Stimulated activated CD8-positive, alpha-beta memory T cell treated with anti-CD3 and anti-CD28 coated beads, Interleukin-4, amount 100 ng/mL, for 48 hours (primary cell): ENCODE measurements around the gene LDHD.
A peak's percentile ranks its signal among the peaks of the same experiment; 100 is the strongest.
"Not testable (repeated sequence)": the region's sequence is repeated elsewhere in the genome, so short reads cannot be mapped to it uniquely, and the experiment has no call there.

Experiments used
- DNase-seq: peaks from one replicate; pipeline ENCODE4 v3.0.0-alpha.2; 2020

LDHD gene

GRCh38 chr16:75116081-75116910, at the start of gene LDHD:
LDHD (minus strand) TSS chr16:75116780; CDS start chr16:75116720, 60 bp downstream.
- DNase-seq: no peak

- no peak for DNase-seq
Observed at GRCh38 chr16:75160386-75160785, 43.8 kb upstream of the LDHD start.

GRCh38 chr16:75152635-75153034, 36.1 kb upstream of the LDHD start:
- no peak for DNase-seq

- no peak for DNase-seq
Observed at GRCh38 chr16:75151798-75152197, 35.2 kb upstream of the LDHD start.

GRCh38 chr16:75148311-75149195, 32.0 kb upstream of the LDHD start, which contains the start of gene ZFP1:
ZFP1 (plus strand) TSS chr16:75148524; CDS start chr16:75152952, 4,428 bp downstream.
- peak; percentile 97 for DNase-seq

- no peak for DNase-seq
Observed at GRCh38 chr16:75147968-75148310, 31.4 kb upstream of the LDHD start.

GRCh38 chr16:75143941-75144340, 27.4 kb upstream of the LDHD start:
- no peak for DNase-seq

GRCh38 chr16:75139498-75139897, 22.9 kb upstream of the LDHD start:
- DNase-seq: no peak

GRCh38 chr16:75138636-75139035, 22.1 kb upstream of the LDHD start:
- DNase-seq: no peak

- DNase-seq: no peak
Observed at GRCh38 chr16:75138233-75138632, 21.7 kb upstream of the LDHD start.

GRCh38 chr16:75131081-75131480, 14.5 kb upstream of the LDHD start:
- DNase-seq: no peak

- no peak for DNase-seq
Observed at GRCh38 chr16:75130150-75130771, 13.7 kb upstream of the LDHD start.

GRCh38 chr16:75129421-75130149, 13.0 kb upstream of the LDHD start:
- DNase-seq: not testable (repeated sequence)

GRCh38 chr16:75127713-75128415, 11.3 kb upstream of the LDHD start:
- DNase-seq: no peak

GRCh38 chr16:75122609-75123008, 6.0 kb upstream of the LDHD start:
- DNase-seq: no peak

- no peak for DNase-seq
Observed at GRCh38 chr16:75121949-75122568, 5.5 kb upstream of the LDHD start.

GRCh38 chr16:75120253-75120652, 3.7 kb upstream of the LDHD start:
- no peak for DNase-seq

GRCh38 chr16:75118943-75119539, 2.5 kb upstream of the LDHD start:
- no peak for DNase-seq

- no peak for DNase-seq
Observed at GRCh38 chr16:75116911-75117245, 298 bp upstream of the LDHD start.

- DNase-seq: no peak
Observed at GRCh38 chr16:75114946-75115825, 1.4 kb downstream of the LDHD start.
